Epithelial cell of proximal tubule (primary cell): ENCODE data around the gene KRTAP4-4. TPM values are rescaled to one million over a fixed set of nuclear protein-coding genes. Genes with fewer than 3 reads are reported as not detected.
"Not testable (repeated sequence)": the region's sequence is repeated elsewhere in the genome, so short reads cannot be mapped to it uniquely, and the experiment has no call there.

ENCODE experiments used
- DNase-seq: peaks from one replicate; pipeline ENCODE4 v3.0.0-alpha.2; 2011; ENCODE audit warnings: low read depth
- H3K4me3 ChIP-seq: 2 replicates; pipeline ENCODE4 v1.5.1; 2011; ENCODE audit warnings: low read depth, mild to moderate bottlenecking, low read length
- total RNA-seq: library from RNA; depleted of rRNA; stranded (reverse); fragments of >200 nt; gene quantifications from 2 replicates; pipeline ENCODE4 v1.2.3, GENCODE V29; 2015
- TF ChIP-seq, protein P1 (sequence below): conservative IDR thresholded peaks from 2 replicates; pipeline ENCODE4 v1.5.1; 2012; ENCODE audit warnings: low read depth, mild to moderate bottlenecking, low read length

KRTAP4-4 gene
- total RNA-seq, 1 donor from 2014 or later: not detected

DNA sequence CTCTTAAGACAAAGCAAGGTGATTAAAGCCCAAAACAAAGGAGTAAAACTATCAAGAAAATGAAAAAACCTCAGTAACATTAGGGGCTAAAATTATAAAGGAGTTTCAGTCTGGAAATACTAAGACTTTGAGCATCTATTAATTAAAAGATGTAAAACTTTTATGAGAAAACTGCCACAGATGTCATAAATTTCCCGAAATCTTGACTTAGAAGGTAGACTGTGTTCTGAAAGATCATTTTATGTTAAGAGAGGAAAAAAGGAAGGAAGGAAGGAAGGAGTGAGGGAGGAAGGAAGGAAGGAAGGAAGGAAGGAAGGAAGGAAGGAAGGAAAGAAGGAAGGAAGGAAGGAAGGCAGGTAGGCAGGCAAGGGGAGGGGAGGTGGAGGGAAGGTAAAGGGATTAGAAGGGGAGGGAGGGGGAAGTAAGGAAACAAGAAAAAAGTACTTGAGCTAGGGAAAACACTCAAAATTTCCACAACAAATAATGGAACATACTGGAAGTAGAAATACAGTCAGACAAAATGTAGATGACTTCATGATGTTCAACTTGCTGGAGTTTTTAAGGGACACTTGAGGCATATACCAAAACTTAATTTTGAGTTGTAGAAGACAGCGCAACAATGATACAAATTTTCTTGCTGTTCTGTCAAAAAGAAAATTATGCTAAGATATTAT is 12.9 kb downstream of the KRTAP4-4 start:
- TF ChIP-seq, protein P1, sequence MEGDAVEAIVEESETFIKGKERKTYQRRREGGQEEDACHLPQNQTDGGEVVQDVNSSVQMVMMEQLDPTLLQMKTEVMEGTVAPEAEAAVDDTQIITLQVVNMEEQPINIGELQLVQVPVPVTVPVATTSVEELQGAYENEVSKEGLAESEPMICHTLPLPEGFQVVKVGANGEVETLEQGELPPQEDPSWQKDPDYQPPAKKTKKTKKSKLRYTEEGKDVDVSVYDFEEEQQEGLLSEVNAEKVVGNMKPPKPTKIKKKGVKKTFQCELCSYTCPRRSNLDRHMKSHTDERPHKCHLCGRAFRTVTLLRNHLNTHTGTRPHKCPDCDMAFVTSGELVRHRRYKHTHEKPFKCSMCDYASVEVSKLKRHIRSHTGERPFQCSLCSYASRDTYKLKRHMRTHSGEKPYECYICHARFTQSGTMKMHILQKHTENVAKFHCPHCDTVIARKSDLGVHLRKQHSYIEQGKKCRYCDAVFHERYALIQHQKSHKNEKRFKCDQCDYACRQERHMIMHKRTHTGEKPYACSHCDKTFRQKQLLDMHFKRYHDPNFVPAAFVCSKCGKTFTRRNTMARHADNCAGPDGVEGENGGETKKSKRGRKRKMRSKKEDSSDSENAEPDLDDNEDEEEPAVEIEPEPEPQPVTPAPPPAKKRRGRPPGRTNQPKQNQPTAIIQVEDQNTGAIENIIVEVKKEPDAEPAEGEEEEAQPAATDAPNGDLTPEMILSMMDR: no peak
- no peak overlapping the region for H3K4me3 ChIP-seq
- no peak for DNase-seq

DNA sequence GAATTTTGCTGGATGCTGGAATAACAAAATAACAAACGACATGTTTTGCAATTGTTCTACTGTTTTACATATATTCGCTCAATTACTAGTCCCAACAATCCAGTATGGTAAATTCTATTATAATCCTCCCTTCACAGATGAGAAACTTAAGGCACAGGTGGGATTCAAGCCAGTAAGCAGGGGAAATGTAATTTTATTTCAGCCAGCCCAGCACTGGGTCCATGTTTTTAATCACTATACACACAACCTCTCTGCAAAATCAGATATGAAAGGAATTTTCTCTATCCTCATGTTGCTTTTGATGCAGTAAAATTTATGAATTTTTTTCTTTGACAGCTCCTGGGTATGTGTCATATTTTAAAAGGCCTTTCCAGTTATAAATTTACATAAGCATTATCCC is 15.3 kb downstream of the KRTAP4-4 start:
- no peak overlapping the region for H3K4me3 ChIP-seq
- TF ChIP-seq, protein P1: no peak
- DNase-seq: no peak

DNA sequence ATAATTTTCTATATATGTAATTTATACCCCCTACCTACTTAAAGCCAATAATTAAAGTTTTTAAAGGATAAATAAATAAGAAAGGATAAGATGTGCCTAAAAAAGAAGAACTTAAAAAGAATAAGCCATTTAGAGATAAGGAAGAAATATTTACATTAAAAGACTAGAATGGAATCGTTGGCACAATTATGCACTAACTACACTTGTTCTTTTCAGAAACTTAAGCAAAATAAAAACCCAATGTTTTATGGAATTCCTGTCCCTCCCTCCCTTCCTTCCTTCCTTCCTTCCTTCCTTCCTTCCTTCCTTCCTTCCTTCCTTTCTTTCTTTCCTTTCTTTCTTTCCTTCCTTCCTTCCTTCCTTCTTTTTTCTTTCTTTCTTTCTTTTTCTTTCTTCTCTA is 15.7 kb downstream of the KRTAP4-4 start:
- DNase-seq: no peak
- H3K4me3 ChIP-seq: no peak overlapping the region
- TF ChIP-seq, protein P1: no peak

DNA sequence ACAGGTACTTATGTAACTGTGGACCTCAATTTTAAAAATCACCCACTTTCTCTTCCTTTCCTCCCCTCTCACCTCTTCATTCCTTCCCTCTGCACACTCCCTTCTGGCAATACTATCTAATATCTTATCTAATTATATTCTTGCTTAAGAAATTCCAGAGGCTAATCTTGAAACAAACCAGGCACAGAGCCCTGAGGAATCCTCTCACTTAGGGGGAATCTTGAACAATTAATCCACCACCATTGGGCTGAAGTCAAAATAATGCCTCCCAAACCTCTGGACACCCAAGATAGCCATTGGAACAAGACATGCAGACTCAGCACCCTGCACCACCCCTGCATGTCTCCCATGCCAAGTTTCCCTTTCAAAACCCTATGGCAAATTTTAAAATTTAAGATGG is 19.2 kb downstream of the KRTAP4-4 start:
- no peak overlapping the region for H3K4me3 ChIP-seq
- no peak for DNase-seq
- TF ChIP-seq, protein P1: no peak

DNA sequence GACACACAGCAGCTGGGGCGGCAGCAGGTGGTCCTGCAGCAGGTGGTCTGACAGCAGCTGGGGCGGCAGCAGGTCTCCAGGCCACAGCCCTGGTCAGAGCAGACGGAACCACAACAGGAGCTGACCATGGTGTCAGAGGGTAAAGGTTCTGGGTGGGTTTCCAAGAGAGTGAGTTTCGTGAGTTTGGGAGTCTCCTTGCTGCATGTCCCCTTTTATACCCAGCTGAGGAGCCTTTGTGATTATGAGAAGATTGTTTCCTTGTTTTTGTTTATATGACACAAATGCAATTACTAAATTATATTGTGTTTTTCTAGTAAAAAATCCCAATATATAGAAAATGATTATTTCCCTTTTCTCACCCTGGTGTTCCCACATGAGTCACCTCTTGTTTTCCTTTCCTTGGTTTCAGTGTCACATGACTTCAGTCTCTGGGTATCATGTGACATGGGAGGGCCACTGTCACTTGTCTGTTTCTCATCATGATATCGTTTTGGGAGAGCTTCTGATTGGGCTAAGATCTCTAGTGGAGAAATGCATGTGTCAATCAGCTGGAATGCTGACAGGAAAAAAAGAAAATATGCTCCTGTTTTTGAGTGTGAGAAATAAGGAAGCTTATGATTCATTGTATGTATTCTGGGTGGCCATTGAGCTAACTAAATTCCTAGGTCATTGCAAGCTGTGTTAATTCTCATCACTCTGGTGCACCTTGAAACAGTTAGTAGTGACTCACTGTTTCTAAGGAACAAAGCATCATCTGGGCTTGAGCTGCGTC is 20.0 kb downstream of the KRTAP4-4 start, which contains the start of gene KRTAP4-6:
Gene KRTAP4-6 (minus strand): TSS at position 185 of the 772 bp plus-strand sequence. CDS start 57 bp downstream, at position 128.
- H3K4me3 ChIP-seq: no peak within 1 kb of the TSS
- peak; percentile 76 for DNase-seq
- TF ChIP-seq, protein P1: no peak

DNA sequence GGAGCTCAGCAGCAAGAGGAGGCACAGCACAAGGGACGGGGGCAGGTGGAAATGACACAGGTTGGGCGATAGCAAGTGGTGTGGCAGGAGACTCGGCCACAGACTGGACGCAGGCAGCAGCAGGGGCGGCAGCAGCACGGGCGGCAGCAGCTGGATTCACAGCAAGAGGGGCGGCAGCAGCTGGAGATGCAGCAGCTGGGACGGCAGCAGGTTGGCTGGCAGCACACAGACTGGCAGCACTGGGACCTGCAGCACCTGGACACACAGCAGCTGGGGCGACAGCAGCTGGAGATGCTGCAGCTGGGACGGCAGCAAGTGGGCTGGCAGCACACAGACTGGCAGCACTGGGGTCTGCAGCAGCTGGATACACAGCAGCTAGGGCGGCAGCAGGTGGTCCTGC is 20.7 kb downstream of the KRTAP4-4 start:
- DNase-seq, H3K4me3 ChIP-seq: not testable (repeated sequence)

DNA sequence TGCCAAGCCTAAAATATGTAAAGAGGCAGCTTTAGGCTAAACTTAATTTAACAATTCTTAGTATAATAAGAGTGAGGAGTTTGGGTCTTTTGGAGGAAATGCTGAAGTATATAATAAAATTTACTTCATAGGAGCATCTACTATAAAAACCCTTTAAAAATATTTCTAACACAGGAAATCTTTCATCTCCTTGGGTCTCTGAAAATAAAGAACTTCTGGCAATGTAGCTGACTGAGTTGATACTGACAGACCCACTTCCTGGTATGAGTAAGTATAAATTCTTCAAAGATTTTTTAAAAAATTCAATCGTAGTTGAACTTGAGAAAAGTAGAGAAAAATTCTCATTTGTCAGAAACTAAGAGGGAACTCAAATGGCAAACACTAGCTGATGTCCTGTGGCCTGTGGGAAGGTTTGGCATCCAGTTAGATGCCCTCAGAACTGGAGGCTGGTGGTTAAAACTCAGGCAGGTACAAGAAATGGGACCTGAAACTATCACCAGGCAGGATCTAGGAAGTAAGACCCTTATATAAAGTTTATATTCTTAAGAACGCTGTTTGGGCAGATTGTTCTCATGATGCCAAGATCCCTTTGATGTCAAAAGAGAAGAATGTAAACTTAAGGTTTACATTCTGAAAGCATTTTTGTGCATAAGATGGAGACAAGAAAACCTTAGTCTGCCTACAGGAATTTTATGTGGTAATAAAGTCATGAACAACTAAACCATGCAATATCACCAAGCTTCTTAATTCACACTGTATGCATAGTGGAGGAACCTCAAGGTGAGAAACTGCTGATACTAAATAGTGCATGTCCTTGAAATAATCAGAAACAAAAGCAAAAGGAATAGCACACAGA is 26.4 kb downstream of the KRTAP4-4 start:
- TF ChIP-seq, protein P1: no peak
- H3K4me3 ChIP-seq: no peak overlapping the region
- no peak for DNase-seq
